SH-SY5Y (cell line): Measurements from ENCODE around the gene MACROD2.

ENCODE experiments used
- GATA2 ChIP-seq: IDR thresholded peaks from 2 replicates; pipeline ENCODE4 v1.6.1; 2011; ENCODE audit warnings: mild to moderate bottlenecking, low read depth, low read length
- GATA3 ChIP-seq: IDR thresholded peaks from 2 replicates; pipeline ENCODE4 v1.6.1; 2011; ENCODE audit warnings: low read depth, mild to moderate bottlenecking, low read length, moderate library complexity

Gene MACROD2

GRCh38 chr20:15918631-15919030, 1923.3 kb downstream of the MACROD2 start:
- TF ChIP-seq GATA3 (no peak), GATA2 (no peak)

DNA sequence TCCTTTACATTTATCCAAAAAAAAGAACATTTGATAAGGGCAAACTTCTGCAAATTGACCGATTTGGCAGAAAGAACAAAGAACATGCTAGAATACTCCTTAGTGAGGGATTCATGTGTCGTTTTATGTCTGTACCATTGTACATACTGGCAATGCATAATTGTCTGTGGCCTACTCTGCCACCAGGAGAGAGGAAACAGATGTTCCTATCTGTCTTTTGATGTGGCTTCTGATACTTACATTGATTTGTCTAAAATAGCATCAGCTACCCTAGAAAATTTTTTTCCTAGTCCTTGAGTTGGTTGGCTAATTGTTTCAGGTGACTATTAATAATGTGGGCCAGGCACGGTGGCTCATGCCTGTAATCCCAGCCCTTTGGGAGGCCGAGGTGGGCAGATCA, 1923.8 kb downstream of the MACROD2 start:
- TF ChIP-seq GATA3 (no peak), GATA2 (no peak)

DNA sequence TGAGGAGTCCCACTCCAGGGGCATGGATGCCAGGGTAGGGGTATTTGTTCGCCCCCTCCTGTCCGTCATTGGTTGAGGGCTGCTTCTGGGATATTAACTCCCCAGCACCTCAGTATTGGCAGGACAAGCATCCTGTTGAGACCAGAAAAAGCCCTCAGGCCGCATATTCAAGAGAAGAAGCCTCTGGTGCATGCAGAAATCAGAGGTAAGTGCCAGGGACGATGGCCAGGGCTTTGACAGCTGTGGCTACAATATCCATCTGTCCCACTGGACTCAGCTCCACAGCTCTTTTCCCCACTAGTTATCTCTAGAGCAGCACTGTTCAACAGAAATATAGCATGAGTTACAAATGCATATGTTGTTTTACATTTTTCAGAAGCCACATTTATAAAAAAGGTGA, 1926.6 kb downstream of the MACROD2 start:
- TF ChIP-seq GATA3 (no peak), GATA2 (no peak)

DNA sequence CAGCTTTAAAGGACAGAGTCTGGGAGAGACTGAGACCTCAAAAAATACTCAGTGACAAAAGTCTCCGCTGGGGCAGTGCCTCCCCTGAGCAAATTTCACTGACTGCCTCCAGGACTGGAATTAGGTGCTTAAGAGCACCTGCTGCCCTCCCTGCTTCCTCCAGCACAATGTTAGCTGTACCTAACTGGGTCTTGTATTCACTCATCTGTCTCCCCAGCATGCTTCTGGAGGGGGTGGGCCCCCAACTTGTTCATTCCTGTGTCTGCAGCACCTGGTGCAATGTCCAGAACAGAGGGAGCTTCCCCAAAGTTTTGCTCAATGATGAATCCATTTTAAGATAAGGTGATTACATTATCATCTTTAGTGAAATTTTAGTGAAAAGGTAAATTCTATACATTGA, 1927.2 kb downstream of the MACROD2 start:
- TF ChIP-seq GATA3, result no peak
- no peak for TF ChIP-seq GATA2

- no peak for TF ChIP-seq GATA2
- TF ChIP-seq GATA3, result no peak
Measured at GRCh38 chr20:15923030-15923776, 1927.9 kb downstream of the MACROD2 start.

DNA sequence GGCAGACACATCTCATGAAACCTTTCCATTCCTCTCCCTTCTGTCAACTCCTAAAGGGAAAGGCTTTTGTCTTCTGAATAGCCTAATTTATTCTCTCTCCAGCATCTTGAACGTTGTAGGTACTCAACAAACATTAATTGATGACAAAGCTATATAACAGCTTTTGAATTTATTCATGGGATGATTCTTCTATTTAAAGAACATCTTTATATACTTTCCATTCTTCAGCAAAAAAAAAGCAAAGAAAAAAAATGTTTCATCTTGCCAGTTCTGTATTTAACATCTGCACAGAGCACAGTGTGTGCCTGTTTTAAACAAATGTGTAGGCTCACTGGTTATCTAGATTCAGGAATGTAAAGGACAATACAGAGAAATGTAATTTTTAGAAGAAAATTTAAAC, 1929.2 kb downstream of the MACROD2 start:
- TF ChIP-seq GATA2 (no peak), GATA3 (no peak)

DNA sequence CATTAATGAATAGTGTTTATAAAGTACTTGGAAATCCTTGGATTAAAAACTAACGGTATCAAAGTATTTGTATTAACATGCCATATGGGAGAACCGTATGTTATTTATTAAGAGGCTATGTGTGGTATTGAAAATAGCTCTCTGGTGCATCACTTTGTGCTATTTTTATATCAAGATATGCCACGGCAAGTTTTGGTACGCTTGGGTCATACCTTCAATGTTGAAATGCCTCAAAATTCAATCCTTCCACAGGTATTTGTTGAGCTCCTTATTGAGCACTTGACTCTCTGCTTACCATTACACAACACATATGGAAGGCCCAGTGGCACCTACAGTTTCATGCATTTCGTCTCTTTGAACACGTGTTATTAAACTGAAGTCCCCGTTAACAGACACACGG, 1930.1 kb downstream of the MACROD2 start:
- TF ChIP-seq GATA3, result no peak
- no peak for TF ChIP-seq GATA2

GRCh38 chr20:15927893-15928650, 1932.8 kb downstream of the MACROD2 start:
- TF ChIP-seq GATA3, result peak; percentile 69
- peak; percentile 43; the same call in 1 of the 2 replicates for TF ChIP-seq GATA2

- TF ChIP-seq GATA2, result no peak
- TF ChIP-seq GATA3, result no peak
Measured at GRCh38 chr20:15928946-15929345, 1933.6 kb downstream of the MACROD2 start.

GRCh38 chr20:15930311-15931305, 1935.3 kb downstream of the MACROD2 start:
- TF ChIP-seq GATA2, result no peak
- no peak for TF ChIP-seq GATA3

GRCh38 chr20:15931897-15932296, 1936.6 kb downstream of the MACROD2 start:
- TF ChIP-seq GATA3 (no peak), GATA2 (no peak)

GRCh38 chr20:15937179-15937578, 1941.9 kb downstream of the MACROD2 start:
- no peak for TF ChIP-seq GATA2
- TF ChIP-seq GATA3, result no peak

GRCh38 chr20:15938847-15939246, 1943.5 kb downstream of the MACROD2 start:
- TF ChIP-seq GATA3 (no peak), GATA2 (no peak)

GRCh38 chr20:15940127-15940526, 1944.8 kb downstream of the MACROD2 start:
- TF ChIP-seq GATA2 (no peak), GATA3 (no peak)
